H1 (cell line): ENCODE results near the gene FAM149A. TPM values are rescaled to one million over a fixed set of nuclear protein-coding genes. Genes with fewer than 3 reads are reported as not detected.

ENCODE experiments used
- CTCF ChIA-PET: fragments of 300-600 bp; sonication (Branson Sonifier 250); formaldehyde crosslinking; loops from one replicate; lab custom pipeline; 2021; ENCODE audit not compliant: partially characterized antibody; lab: Charles Lee
- POLR2A ChIA-PET: fragments of 300-600 bp; sonication (Branson Sonifier 250); formaldehyde crosslinking; loops from one replicate; lab custom pipeline; 2021; ENCODE audit warnings: inconsistent platforms; ENCODE audit not compliant: partially characterized antibody; lab: Charles Lee
- DNase-seq, 2 experiments: peaks; one replicate each; pipeline versions ENCODE4 v3.0.0 to v3.0.0-alpha.2; 2010 to 2022; ENCODE audit warnings: low spot score in 2 of 2, low read depth in 1 of 2, mixed read lengths in 1 of 2
- FAIRE-seq: peaks from 2 replicates; lab custom pipeline; 2011; peaks lifted over from hg19 to GRCh38; lab: Jason Lieb, UNC
- H2AFZ ChIP-seq: 2 replicates; pipeline ENCODE4 v1.8.1; 2012; ENCODE audit warnings: low read length, inconsistent platforms
- H2AK5ac ChIP-seq: 2 replicates; pipeline ENCODE4 v1.6.1; 2013; ENCODE audit warnings: low read depth, low read length
- H2BK120ac ChIP-seq: replicated peaks from 2 replicates; pipeline ENCODE3; 2013; ENCODE audit warnings: low read depth, low read length, inconsistent platforms
- H2BK12ac ChIP-seq: 2 replicates; pipeline ENCODE4 v1.6.1; 2013; ENCODE audit warnings: low read depth, low read length
- H2BK15ac ChIP-seq: 2 replicates; pipeline ENCODE4 v1.6.1; 2013; ENCODE audit warnings: low read length
- H2BK20ac ChIP-seq: 2 replicates; pipeline ENCODE4 v1.6.1; 2013; ENCODE audit warnings: low read length
- H2BK5ac ChIP-seq: 2 replicates; pipeline ENCODE4 v1.6.1; 2013; ENCODE audit warnings: low read depth, low read length
- H3K14ac ChIP-seq: 2 replicates; pipeline ENCODE4 v1.6.1; 2013; ENCODE audit warnings: inconsistent platforms; ENCODE audit not compliant: insufficient read length
- H3K18ac ChIP-seq: 2 replicates; pipeline ENCODE4 v1.6.1; 2013; ENCODE audit warnings: low read length; ENCODE audit errors: extremely low read depth
- H3K23ac ChIP-seq: 2 replicates; pipeline ENCODE4 v1.6.1; 2013; ENCODE audit warnings: inconsistent platforms; ENCODE audit not compliant: insufficient read length
- H3K23me2 ChIP-seq: 2 replicates; pipeline ENCODE4 v1.6.1; 2013; ENCODE audit warnings: low read depth, low read length
- H3K27ac ChIP-seq: 2 replicates; pipeline ENCODE4 v1.6.1; 2011; ENCODE audit warnings: low read depth, low read length, inconsistent platforms
- H3K27me3 ChIP-seq, 4 experiments: replicated peaks in 1 of 4; 1 replicate in 1 of 4; 2 replicates in 3 of 4; pipeline versions ENCODE4 v1.6.1 to v1.8.1; 2011 to 2013; ENCODE audit warnings: low read length in 3 of 4, mild to moderate bottlenecking in 3 of 4, inconsistent platforms in 2 of 4, mixed read lengths in 2 of 4, moderate library complexity in 1 of 4; ENCODE audit not compliant: control insufficient read depth in 3 of 4, insufficient read depth in 3 of 4; ENCODE audit errors: extremely low read depth in 1 of 4
- H3K36me3 ChIP-seq, 4 experiments: 2 replicates each; pipeline versions ENCODE4 v1.6.1 to v1.8.1; 2011 to 2013; ENCODE audit warnings: mild to moderate bottlenecking in 4 of 4, low read length in 3 of 4, moderate library complexity in 2 of 4, control low read depth in 1 of 4, inconsistent platforms in 1 of 4; ENCODE audit not compliant: insufficient read depth in 4 of 4, control insufficient read depth in 2 of 4
- H3K4ac ChIP-seq: replicated peaks from 2 replicates; pipeline ENCODE3; 2013; ENCODE audit warnings: low read length, low read depth, mixed read lengths, inconsistent platforms; ENCODE audit not compliant: insufficient read length
- H3K4me1 ChIP-seq, 4 experiments: replicated peaks in 1 of 4; 1 replicate in 1 of 4; 2 replicates in 3 of 4; pipeline versions ENCODE4 v1.6.1 to v1.8.1; 2011 to 2013; ENCODE audit warnings: low read length in 3 of 4, inconsistent platforms in 2 of 4, mixed read lengths in 1 of 4; ENCODE audit not compliant: insufficient read depth in 4 of 4, control insufficient read depth in 3 of 4
- H3K4me2 ChIP-seq, 2 experiments: 2 replicates each; pipeline versions ENCODE4 v1.6.1 to v1.8.1; 2011 to 2013; ENCODE audit warnings: low read depth in 2 of 2, low read length in 2 of 2, control low read depth in 1 of 2, inconsistent platforms in 1 of 2, mild to moderate bottlenecking in 1 of 2; ENCODE audit not compliant: insufficient read depth in 1 of 2
- H3K4me3 ChIP-seq, 4 experiments: fragments of 200-600, 300-600 bp in 1 of 4; sonication (generic), shearing (Covaris generic), sonication (Bioruptor Twin) in 1 of 4; 2 replicates each; pipeline versions ENCODE4 v1.5.1 to v1.8.1; 2011 to 2016; ENCODE audit warnings: low read length in 4 of 4, low read depth in 3 of 4, control low read depth in 2 of 4, inconsistent platforms in 2 of 4, mild to moderate bottlenecking in 2 of 4, mixed read lengths in 1 of 4, moderate library complexity in 1 of 4; ENCODE audit not compliant: insufficient read depth in 2 of 4; ENCODE audit errors: extremely low read depth in 1 of 4
- H3K56ac ChIP-seq: replicated peaks from 2 replicates; pipeline ENCODE3; 2013; ENCODE audit warnings: low read depth, mild to moderate bottlenecking, mixed read lengths, low read length, inconsistent platforms; ENCODE audit not compliant: insufficient read length
- H3K79me1 ChIP-seq: 2 replicates; pipeline ENCODE4 v1.6.1; 2013; ENCODE audit warnings: low read depth, low read length, control low read depth
- H3K79me2 ChIP-seq, 2 experiments: 2 replicates each; pipeline versions ENCODE4 v1.6.1 to v1.8.1; 2012 to 2013; ENCODE audit warnings: low read length in 2 of 2, mild to moderate bottlenecking in 2 of 2, inconsistent platforms in 1 of 2; ENCODE audit not compliant: insufficient read depth in 2 of 2, control insufficient read depth in 1 of 2
- H3K9ac ChIP-seq, 4 experiments: replicated peaks in 1 of 4; 1 replicate in 1 of 4; 2 replicates in 3 of 4; pipeline versions ENCODE4 v1.6.1 to v1.8.1; 2011 to 2013; ENCODE audit warnings: low read depth in 3 of 4, low read length in 3 of 4, control low read depth in 2 of 4, mild to moderate bottlenecking in 2 of 4, moderate library complexity in 2 of 4, inconsistent platforms in 1 of 4; ENCODE audit errors: extremely low read depth in 1 of 4
- H3K9me3 ChIP-seq, 2 experiments: 2 replicates each; pipeline versions ENCODE4 v1.6.1 to v1.8.1; 2012 to 2013; ENCODE audit warnings: mild to moderate bottlenecking in 2 of 2, moderate library complexity in 2 of 2, control low read depth in 1 of 2, inconsistent platforms in 1 of 2, low read depth in 1 of 2, low read length in 1 of 2, mixed read lengths in 1 of 2; ENCODE audit not compliant: insufficient read depth in 2 of 2
- H4K20me1 ChIP-seq, 2 experiments: replicated peaks in 1 of 2; 2 replicates each; pipeline versions ENCODE3 to v1.8.1; 2011 to 2013; ENCODE audit warnings: inconsistent platforms in 2 of 2, low read length in 2 of 2, mild to moderate bottlenecking in 1 of 2; ENCODE audit not compliant: insufficient read depth in 2 of 2, control insufficient read depth in 1 of 2
- H4K5ac ChIP-seq: 2 replicates; pipeline ENCODE4 v1.6.1; 2013; ENCODE audit warnings: low read length, low read depth, mixed read lengths, inconsistent platforms; ENCODE audit not compliant: insufficient read length
- H4K8ac ChIP-seq: 2 replicates; pipeline ENCODE4 v1.8.0; 2013; ENCODE audit warnings: mild to moderate bottlenecking, moderate library complexity, low read length, inconsistent platforms; ENCODE audit not compliant: insufficient read depth; ENCODE audit errors: extremely low read depth
- H4K91ac ChIP-seq: replicated peaks from 2 replicates; pipeline ENCODE3; 2013; ENCODE audit warnings: low read length, mixed read lengths, inconsistent platforms; ENCODE audit not compliant: insufficient read length
- CREB1 ChIP-seq: IDR thresholded peaks from 2 replicates; pipeline ENCODE4 v1.6.1; 2012; ENCODE audit warnings: inconsistent platforms
- FOSL1 ChIP-seq: IDR thresholded peaks from 2 replicates; pipeline ENCODE4 v1.6.1; 2011; ENCODE audit warnings: mild to moderate bottlenecking, low read depth, low read length, moderate library complexity; ENCODE audit not compliant: insufficient read depth
- RAD21 ChIP-seq, 2 experiments: IDR thresholded peaks in 1 of 2; conservative IDR thresholded peaks in 1 of 2; 2 replicates each; pipeline ENCODE4 v1.6.1; 2011; ENCODE audit warnings: low read depth in 2 of 2, low read length in 2 of 2, improper control_type of control experiment in 1 of 2, inconsistent platforms in 1 of 2, mild to moderate bottlenecking in 1 of 2, moderate library complexity in 1 of 2
- WGBS, 2 experiments: shearing (Covaris generic) in 1 of 2; methylation state at CpG; one replicate each; pipeline versions ENCODE4 v1.1.6 to v1.1.7; 2013 to 2015; ENCODE audit warnings: low lambda C conversion rate in 2 of 2, mixed read lengths in 2 of 2, inconsistent platforms in 1 of 2, low coverage in 1 of 2, missing lambda C conversion rate in 1 of 2; ENCODE audit not compliant: insufficient replicate concordance in 2 of 2, insufficient coverage in 1 of 2, insufficient read length in 1 of 2; ENCODE audit errors: extremely low coverage in 1 of 2, missing lambda C conversion rate in 1 of 2; 5-methylcytosine and 5-hydroxymethylcytosine counted together
- polyA plus RNA-seq, 7 experiments: library from polyadenylated mRNA; depleted of rRNA in 3 of 7; stranded (reverse) in 5 of 7; unstranded in 2 of 7; fragments of >200 nt in 5 of 7; fragments of 200-250 nt in 2 of 7; gene quantifications; 1 replicate in 5 of 7; 2 replicates in 1 of 7; 4 replicates in 1 of 7; pipeline versions ENCODE4 v1.2.1 to v1.2.3, GENCODE V29; 2011 to 2013; ENCODE audit warnings: missing spikeins in 2 of 7, mixed read lengths in 2 of 7
- total RNA-seq: library from RNA; stranded (reverse); fragmentation: NEBNext Ultra II Directional; extraction: Animal tissue kit (Norgen Biotek cat#: 25700); gene quantifications from 2 replicates; pipeline ENCODE4 v1.2.1, GENCODE V29; 2021
- TF ChIP-seq, protein P1 (sequence below), 3 experiments: IDR thresholded peaks; 1 replicate in 2 of 3; 2 replicates in 1 of 3; pipeline versions ENCODE4 v1.5.1 to v1.6.1; 2011; ENCODE audit warnings: low read length in 3 of 3, mild to moderate bottlenecking in 3 of 3, inconsistent platforms in 2 of 3, low read depth in 1 of 3, moderate library complexity in 1 of 3; ENCODE audit not compliant: insufficient read depth in 1 of 3; ENCODE audit errors: control extremely low read depth in 1 of 3

FAM149A gene
- total and polyA plus RNA-seq, 2 of the 8 experiments (the other 6 are each of a cell fraction or from before 2014, with no cell fraction given) = 6.1 to 8.5 TPM

DNA sequence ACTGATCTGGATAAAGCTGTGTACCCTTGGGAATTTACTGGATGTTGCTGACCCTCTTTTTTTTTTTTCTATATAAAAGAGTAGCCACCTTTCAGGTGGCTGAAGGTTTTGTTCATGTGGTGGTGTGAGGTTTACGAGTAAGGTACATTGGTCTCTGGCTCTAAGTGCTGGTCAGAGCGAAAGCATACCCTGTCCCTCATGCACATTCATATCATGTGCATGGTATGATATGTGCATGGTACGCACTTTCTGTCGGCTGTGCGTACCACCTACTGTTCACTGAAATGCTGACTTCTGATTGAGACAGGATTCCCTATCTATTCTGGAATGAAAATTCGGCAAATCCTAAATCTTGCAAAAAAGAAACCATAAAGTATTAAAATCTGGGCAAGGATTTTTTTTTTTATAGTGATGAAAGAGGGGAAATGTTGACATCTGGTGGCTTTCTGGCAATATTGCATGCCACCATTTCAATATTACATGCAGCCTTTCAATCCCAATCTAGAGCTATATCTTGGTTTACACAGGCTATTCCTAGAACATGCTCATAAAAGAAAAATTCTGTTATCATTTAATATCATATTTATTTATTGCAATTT, 32.8 kb downstream of the FAM149A start:
- Histone ChIP-seq H3K4me2 (no peak overlapping the region), H4K20me1 (no peaks in the 10 kb centered on the region), H2BK5ac (no peak overlapping the region), H4K8ac (no peak overlapping the region), H2BK15ac (no peak overlapping the region), H2BK20ac (no peak overlapping the region), H3K4me1 (peaks cover 4 to 7% (median 5%) of the 10 kb centered on the region in 4 experiments), H3K36me3 (no peaks in the 10 kb centered on the region), H3K27me3 (no peaks in the 10 kb centered on the region), H3K4me3 (no peak overlapping the region), H3K9me3 (no peaks in the 10 kb centered on the region), H4K5ac (no peak overlapping the region), H3K4ac (no peak overlapping the region), H3K27ac (no peak overlapping the region), H2BK12ac (no peak overlapping the region; the same call in 1 of the 2 replicates), H3K79me1 (no peaks in the 10 kb centered on the region), H3K79me2 (no peaks in the 10 kb centered on the region), H3K14ac (no peak overlapping the region), H3K56ac (no peak overlapping the region), H2BK120ac (no peak overlapping the region), H3K9ac (no peak overlapping the region), H2AFZ (no peak overlapping the region), H3K18ac (no peak overlapping the region), H4K91ac (no peak overlapping the region), H3K23ac (no peak overlapping the region), H2AK5ac (no peak overlapping the region), H3K23me2 (no peaks in the 10 kb centered on the region)
- FAIRE-seq (no peak), DNase-seq (no peak)
- TF ChIP-seq CREB1 (no peak), RAD21 (IDR thresholded peaks at IDR 0.05 in 1 of 2, conservative IDR thresholded peaks at IDR 0.05 in 1 of 2; ENCODE audit: low read depth in 2 of 2, low read length in 2 of 2) (peak; percentile 72 to 73), FOSL1 (no peak)
- TF ChIP-seq, protein P1, sequence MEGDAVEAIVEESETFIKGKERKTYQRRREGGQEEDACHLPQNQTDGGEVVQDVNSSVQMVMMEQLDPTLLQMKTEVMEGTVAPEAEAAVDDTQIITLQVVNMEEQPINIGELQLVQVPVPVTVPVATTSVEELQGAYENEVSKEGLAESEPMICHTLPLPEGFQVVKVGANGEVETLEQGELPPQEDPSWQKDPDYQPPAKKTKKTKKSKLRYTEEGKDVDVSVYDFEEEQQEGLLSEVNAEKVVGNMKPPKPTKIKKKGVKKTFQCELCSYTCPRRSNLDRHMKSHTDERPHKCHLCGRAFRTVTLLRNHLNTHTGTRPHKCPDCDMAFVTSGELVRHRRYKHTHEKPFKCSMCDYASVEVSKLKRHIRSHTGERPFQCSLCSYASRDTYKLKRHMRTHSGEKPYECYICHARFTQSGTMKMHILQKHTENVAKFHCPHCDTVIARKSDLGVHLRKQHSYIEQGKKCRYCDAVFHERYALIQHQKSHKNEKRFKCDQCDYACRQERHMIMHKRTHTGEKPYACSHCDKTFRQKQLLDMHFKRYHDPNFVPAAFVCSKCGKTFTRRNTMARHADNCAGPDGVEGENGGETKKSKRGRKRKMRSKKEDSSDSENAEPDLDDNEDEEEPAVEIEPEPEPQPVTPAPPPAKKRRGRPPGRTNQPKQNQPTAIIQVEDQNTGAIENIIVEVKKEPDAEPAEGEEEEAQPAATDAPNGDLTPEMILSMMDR (IDR thresholded peaks at IDR 0.05; ENCODE audit: control extremely low read depth in 1 of 3, insufficient read depth in 1 of 3, low read depth in 1 of 3, low read length in 3 of 3) = peak in 2 of 3 experiments; percentile 40 to 51; a peak in 2 of 4 replicates
- 87% methylated on average over 6 of the region's 6 CpGs; no CpG with 5 or more reads in 1 of the 2 experiments for WGBS, 2 experiments
- ChIA-PET POLR2A (interaction anchor here (1.9 kb wide), 1 partner anchor 9 kb away, joined by 5 read pairs; no protein-coding TSS in a partner anchor), CTCF (interaction anchor here (0.5 to 2.5 kb wide), 45 partner anchors 8 to 954 kb away, joined by 3 to 53 read pairs (median 4); partner anchors contain the start of genes CYP4V2 and TLR3)
